ENCODE data around the gene DDAH1. TPM values are rescaled to one million over a fixed set of nuclear protein-coding genes. Genes with fewer than 3 reads are reported as not detected.

The DDAH1 gene
- polyA plus RNA-seq, 1 donor from 2014 or later, result 42.7 TPM

DNA sequence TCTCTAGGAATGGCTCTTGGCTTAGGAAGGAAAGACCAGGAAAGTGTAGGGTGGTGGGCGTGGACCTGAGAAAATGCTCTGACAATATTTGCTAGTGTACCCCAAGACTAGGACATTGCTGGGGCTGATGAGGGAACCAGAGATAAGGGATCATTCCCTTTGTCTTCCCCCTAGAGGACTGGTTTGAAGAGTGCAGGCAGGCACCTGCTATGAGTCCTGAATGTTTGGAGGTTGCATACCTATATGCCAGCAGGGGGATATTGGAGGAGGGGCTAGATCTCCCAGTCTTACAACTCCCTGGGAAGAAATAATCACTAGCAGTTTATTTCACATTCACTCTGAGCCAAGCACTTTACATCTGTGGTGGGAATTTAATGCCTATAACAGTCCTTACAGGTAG lies 182.5 kb downstream of the DDAH1 start:
- Histone ChIP-seq H3K27ac (ENCODE audit: low read length) (no peak overlapping the region), H3K9ac (ENCODE audit: low read length) (no peak overlapping the region), H3K9me3 (ENCODE audit: low read length) (no peaks in the 10 kb centered on the region), H3K4me2 (ENCODE audit: low read length) (no peak overlapping the region), H2AFZ (ENCODE audit: low read depth, low read length) (no peak overlapping the region), H3K36me3 (ENCODE audit: insufficient read depth, low read length) (no peaks in the 10 kb centered on the region), H4K20me1 (ENCODE audit: insufficient read depth) (no peaks in the 10 kb centered on the region), H3K4me3 (ENCODE audit: low read length) (no peak overlapping the region), H3F3A (ENCODE audit: insufficient read depth, low read length, poor library complexity, severe bottlenecking) (no peaks in the 10 kb centered on the region), H3K9me2 (ENCODE audit: insufficient read depth, low read length) (no peaks in the 10 kb centered on the region), H3K79me2 (replicated peaks; ENCODE audit: insufficient read depth, low read length) (no peaks in the 10 kb centered on the region), H3K27me3 (ENCODE audit: insufficient read depth, low read depth, low read length) (no peaks in the 10 kb centered on the region)
- TF ChIP-seq MXI1 (conservative IDR thresholded peaks at IDR 0.05; ENCODE audit: poor library complexity, severe bottlenecking), result no peak
- TF ChIP-seq POLR2AphosphoS5 (IDR thresholded peaks at IDR 0.05), result no peak
- TF ChIP-seq, protein P1, sequence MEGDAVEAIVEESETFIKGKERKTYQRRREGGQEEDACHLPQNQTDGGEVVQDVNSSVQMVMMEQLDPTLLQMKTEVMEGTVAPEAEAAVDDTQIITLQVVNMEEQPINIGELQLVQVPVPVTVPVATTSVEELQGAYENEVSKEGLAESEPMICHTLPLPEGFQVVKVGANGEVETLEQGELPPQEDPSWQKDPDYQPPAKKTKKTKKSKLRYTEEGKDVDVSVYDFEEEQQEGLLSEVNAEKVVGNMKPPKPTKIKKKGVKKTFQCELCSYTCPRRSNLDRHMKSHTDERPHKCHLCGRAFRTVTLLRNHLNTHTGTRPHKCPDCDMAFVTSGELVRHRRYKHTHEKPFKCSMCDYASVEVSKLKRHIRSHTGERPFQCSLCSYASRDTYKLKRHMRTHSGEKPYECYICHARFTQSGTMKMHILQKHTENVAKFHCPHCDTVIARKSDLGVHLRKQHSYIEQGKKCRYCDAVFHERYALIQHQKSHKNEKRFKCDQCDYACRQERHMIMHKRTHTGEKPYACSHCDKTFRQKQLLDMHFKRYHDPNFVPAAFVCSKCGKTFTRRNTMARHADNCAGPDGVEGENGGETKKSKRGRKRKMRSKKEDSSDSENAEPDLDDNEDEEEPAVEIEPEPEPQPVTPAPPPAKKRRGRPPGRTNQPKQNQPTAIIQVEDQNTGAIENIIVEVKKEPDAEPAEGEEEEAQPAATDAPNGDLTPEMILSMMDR (IDR thresholded peaks at IDR 0.05; ENCODE audit: poor library complexity, severe bottlenecking), result no peak
- no peak for TF ChIP-seq EP300 (conservative IDR thresholded peaks at IDR 0.05; ENCODE audit: poor library complexity, severe bottlenecking)
- no peak for TF ChIP-seq SMC3 (conservative IDR thresholded peaks at IDR 0.05; ENCODE audit: poor library complexity)
- TF ChIP-seq EZH2 (IDR thresholded peaks at IDR 0.05; ENCODE audit: borderline replicate concordance, insufficient read depth, low read length, poor library complexity, severe bottlenecking), result no peak
- TF ChIP-seq REST (IDR thresholded peaks at IDR 0.05; ENCODE audit: borderline replicate concordance), result no peak

DNA sequence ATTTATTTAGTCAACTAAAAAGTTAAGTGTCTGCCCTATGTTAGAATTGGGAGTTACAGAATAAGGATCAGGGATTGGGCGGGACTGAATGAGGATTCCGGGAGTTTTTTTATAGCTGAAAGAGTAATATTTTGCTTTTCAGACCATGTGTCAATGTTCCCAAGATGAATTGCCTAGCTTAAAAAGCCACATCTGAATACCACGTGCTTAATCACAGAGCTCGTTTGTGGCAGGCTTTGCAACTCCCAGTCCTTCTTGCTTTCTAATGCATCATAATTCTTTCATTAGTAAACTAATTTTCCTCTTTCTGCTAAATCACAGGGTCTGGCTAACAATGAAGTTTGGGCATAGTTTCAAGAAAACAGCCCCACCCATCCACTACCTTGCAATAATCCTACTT lies 184.3 kb downstream of the DDAH1 start:
- Histone ChIP-seq H3F3A (ENCODE audit: insufficient read depth, low read length, poor library complexity, severe bottlenecking) (no peaks in the 10 kb centered on the region), H3K9ac (ENCODE audit: low read length) (no peak overlapping the region), H3K27me3 (ENCODE audit: insufficient read depth, low read depth, low read length) (no peaks in the 10 kb centered on the region), H3K4me3 (ENCODE audit: low read length) (no peak overlapping the region), H2AFZ (ENCODE audit: low read depth, low read length) (no peak overlapping the region), H3K9me3 (ENCODE audit: low read length) (no peaks in the 10 kb centered on the region), H3K9me2 (ENCODE audit: insufficient read depth, low read length) (no peaks in the 10 kb centered on the region), H3K79me2 (replicated peaks; ENCODE audit: insufficient read depth, low read length) (peaks cover 2% of the 10 kb centered on the region), H3K27ac (ENCODE audit: low read length) (no peak overlapping the region), H3K4me2 (ENCODE audit: low read length) (no peak overlapping the region), H4K20me1 (ENCODE audit: insufficient read depth) (no peaks in the 10 kb centered on the region), H3K36me3 (ENCODE audit: insufficient read depth, low read length) (no peaks in the 10 kb centered on the region)
- no peak for TF ChIP-seq EZH2 (IDR thresholded peaks at IDR 0.05; ENCODE audit: borderline replicate concordance, insufficient read depth, low read length, poor library complexity, severe bottlenecking)

- no peak overlapping the region for H3K27ac ChIP-seq (ENCODE audit: low read length)
- H4K20me1 ChIP-seq (ENCODE audit: insufficient read depth), result no peaks in the 10 kb centered on the region
- no peaks in the 10 kb centered on the region for H3K9me3 ChIP-seq (ENCODE audit: low read length)
- TF ChIP-seq EZH2 (IDR thresholded peaks at IDR 0.05; ENCODE audit: borderline replicate concordance, insufficient read depth, low read length, poor library complexity, severe bottlenecking) (no peak), REST (IDR thresholded peaks at IDR 0.05; ENCODE audit: borderline replicate concordance) (no peak), SMC3 (conservative IDR thresholded peaks at IDR 0.05; ENCODE audit: poor library complexity) (no peak), MXI1 (conservative IDR thresholded peaks at IDR 0.05; ENCODE audit: poor library complexity, severe bottlenecking) (no peak), TAF1 (IDR thresholded peaks at IDR 0.05; ENCODE audit: low read depth) (no peak), POLR2AphosphoS5 (IDR thresholded peaks at IDR 0.05) (no peak), RAD21 (conservative IDR thresholded peaks at IDR 0.05) (no peak), EP300 (conservative IDR thresholded peaks at IDR 0.05; ENCODE audit: poor library complexity, severe bottlenecking) (no peak)
- TF ChIP-seq, protein P1 (IDR thresholded peaks at IDR 0.05; ENCODE audit: poor library complexity, severe bottlenecking), result no peak
- no peak overlapping the region for H3K9ac ChIP-seq (ENCODE audit: low read length)
- H3K4me3 ChIP-seq (ENCODE audit: low read length), result no peak overlapping the region
- H3K27me3 ChIP-seq (ENCODE audit: insufficient read depth, low read depth, low read length), result no peaks in the 10 kb centered on the region
- no peak overlapping the region for H3K4me2 ChIP-seq (ENCODE audit: low read length)
- no peaks in the 10 kb centered on the region for H3K9me2 ChIP-seq (ENCODE audit: insufficient read depth, low read length)
- H3K79me2 ChIP-seq (replicated peaks; ENCODE audit: insufficient read depth, low read length), result peaks cover 12% of the 10 kb centered on the region
- H3F3A ChIP-seq (ENCODE audit: insufficient read depth, low read length, poor library complexity, severe bottlenecking), result no peaks in the 10 kb centered on the region
- H2AFZ ChIP-seq (ENCODE audit: low read depth, low read length), result no peak overlapping the region
- H3K36me3 ChIP-seq (ENCODE audit: insufficient read depth, low read length), result no peaks in the 10 kb centered on the region
Observed at GRCh38 chr1:85279458-85280080, 185.4 kb downstream of the DDAH1 start.

Data from neural cell (in vitro differentiated cells).